HG03135 (cell line): ENCODE data around the gene OBI1.

Experiments used
- ATAC-seq: cut with Tn5 transposase; IDR thresholded peaks from one replicate; pipeline ENCODE4 v1.9.1; 2021; ENCODE audit warnings: mild to moderate bottlenecking, moderate library complexity; ENCODE audit not compliant: unreplicated experiment

Gene OBI1

DNA sequence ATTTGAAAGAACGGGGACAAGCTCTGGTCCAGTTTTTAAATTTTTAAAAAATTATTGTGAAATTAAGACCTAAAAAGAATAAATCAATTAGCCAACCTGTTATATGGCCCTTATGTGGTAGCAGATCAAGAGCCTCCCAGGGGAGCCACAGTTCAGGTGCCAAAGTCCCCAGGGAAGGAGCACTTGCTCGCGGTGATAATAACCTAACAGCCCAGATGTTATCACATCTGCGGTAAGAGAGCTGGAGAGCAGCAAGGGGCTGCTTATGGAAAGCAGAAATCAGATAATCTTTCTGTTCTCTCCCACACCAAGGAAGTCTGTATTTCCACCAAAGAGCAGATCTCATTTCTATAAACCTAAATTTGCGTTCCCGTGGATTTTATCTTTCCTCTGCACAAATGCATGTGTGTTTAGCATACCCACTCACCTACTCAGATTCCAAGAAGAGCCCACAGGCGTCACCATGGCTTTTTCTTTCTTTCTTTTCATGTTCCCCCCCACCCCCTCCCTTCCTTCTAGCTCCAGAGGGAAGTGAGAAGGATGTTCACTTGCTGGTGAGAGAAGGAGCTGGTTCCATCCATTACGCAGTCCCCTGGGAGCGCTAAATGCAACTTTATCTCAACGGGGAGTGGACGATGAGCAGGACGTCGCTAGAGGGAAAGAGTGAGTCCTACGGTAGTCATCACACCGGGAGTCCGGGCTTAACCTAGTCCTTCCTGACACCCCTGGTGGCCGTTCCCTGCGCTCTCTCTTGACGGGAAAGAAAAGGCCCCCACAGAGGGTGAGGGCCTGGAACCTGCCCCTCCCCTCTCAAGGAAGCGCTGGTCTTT, 54.0 kb downstream of the OBI1 start:
- no peak for ATAC-seq

DNA sequence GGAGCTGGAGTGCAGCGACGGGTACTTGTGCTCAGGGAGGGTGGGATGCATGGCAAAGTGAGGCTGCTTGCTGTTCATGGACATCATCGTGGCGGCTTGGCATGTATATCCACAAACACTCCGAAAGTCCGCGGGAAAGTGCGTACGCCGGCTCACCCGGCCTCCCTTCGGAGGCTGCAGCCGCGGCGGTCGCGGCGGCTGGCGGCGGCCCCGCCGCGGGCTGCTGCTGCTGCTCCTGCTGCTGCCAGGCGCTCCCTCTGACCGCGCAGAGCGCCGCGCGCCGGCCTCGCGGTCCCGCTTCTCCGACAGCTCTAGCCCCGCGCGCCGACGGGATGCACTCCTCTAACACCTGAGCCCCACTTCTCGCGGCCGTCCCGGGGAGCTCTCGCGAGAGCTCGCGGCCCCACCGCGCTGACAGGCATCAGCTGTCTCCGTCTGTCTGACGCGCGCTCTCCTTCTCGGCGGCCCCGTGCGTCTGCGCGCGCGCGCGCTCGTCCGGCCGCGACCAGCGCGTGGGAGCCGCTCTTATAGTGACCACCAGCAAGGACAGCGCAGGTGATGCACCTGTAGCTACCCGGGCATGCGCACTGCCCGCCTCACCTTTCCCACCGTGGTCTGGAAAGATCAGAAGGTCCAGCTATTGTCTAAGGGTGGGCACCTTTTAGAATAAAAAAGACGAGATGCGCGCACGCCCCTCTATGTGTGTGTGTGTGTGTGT, 55.6 kb downstream of the OBI1 start, which contains the start of gene POU4F1:
Gene POU4F1 (minus strand): TSS at position 313 of the 718 bp plus-strand sequence. CDS start 226 bp downstream, at position 87.
- ATAC-seq: peak; percentile 76

DNA sequence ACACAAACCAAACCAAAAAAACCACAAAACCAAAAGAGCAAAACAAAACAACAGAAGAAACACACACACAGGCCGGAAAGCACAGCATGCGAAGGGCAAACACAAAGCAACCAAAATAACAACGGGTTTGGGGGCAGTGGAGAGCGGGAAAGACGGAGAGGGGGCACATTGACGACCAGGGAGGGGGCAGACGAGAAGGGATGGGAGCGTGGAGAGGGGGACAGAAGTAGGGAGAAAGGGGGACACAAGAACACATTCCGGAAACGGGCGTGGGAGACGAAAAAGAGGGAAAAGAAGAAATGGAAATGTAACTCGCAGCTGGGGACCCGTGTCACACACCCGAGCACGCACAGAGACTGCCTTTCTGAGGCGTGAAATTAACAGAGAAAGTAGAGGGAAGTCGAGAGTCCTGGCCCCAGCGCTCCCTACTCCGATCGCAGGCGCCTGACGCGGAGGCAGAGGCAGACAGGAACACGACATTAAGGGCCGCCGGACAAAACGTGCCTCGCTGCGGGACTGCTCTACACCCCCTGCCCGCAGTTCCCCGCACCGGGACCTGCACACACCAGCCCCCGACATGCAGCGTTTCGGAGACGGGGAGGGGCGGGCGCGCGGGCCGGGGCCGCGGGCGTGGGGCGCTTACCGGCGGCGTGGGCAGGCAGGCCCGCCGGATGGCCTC, 56.3 kb downstream of the OBI1 start:
- ATAC-seq: peak; percentile 18

DNA sequence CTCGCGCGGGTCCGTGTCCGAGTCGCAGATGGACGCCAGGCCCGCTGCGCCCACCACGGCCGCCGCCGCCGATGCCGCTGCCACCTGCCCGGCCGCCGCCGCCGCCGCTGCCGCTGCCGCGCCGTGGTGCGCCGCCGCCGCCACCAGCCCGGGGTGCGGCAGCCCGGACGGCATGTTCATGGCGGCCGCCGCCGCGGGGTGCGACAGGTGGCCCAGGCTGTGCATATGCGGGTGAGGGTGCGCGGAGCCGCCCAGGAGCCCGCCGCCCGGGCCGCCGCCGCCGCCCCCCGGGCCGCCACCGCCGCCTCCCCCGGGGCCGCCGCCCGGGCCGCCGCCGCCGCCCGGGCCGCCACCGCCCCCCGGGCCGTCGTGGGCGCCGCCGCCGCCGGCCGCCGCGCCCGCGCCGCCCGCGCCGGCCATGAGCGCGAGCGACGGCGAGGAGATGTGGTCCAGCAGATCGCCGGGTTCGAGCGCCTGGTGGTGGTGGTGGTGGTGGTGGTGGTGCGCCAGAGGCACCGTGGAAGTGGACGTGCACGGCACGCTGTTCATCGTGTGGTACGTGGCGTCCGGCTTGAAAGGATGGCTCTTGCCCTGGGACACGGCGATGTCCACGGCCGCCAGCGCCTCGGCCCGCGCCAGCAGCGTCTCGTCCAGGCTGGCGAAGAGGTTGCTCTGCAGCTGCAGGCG, 56.9 kb downstream of the OBI1 start:
- no peak for ATAC-seq

DNA sequence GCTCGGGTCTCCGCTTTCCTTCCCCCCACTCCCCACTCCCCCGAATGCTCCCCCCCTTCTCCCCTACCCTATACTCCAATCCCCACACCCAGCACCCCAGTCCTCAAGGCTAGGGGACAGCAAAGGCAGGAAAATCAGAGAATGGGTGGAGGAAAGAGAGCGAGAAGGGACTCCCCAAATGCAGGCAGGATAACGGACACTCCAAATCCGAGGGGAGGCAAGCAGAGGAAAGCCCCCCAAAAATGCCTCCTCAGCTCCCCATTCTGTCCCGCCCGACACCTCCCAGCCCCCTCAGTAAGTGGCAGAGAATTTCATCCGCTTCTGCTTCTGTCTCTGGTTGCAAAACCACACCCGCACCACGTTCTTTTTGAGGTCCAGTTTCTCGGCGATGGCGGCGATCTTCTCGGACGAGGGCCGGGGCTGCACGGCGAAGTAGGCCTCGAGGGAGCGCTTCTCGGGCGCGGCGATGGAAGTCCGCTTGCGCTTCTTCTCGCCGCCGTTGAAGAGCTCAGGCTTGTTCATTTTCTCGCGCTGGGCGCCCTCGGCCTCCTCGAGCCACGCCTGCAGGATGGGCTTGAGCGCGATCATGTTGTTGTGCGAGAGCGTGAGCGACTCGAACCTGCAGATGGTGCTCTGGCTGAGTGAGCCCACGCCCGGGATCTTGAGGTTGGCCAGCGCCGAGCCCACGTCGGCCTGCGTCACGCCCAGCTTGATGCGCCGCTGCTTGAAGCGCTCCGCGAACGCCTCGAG, 57.7 kb downstream of the OBI1 start:
- no peak for ATAC-seq

DNA sequence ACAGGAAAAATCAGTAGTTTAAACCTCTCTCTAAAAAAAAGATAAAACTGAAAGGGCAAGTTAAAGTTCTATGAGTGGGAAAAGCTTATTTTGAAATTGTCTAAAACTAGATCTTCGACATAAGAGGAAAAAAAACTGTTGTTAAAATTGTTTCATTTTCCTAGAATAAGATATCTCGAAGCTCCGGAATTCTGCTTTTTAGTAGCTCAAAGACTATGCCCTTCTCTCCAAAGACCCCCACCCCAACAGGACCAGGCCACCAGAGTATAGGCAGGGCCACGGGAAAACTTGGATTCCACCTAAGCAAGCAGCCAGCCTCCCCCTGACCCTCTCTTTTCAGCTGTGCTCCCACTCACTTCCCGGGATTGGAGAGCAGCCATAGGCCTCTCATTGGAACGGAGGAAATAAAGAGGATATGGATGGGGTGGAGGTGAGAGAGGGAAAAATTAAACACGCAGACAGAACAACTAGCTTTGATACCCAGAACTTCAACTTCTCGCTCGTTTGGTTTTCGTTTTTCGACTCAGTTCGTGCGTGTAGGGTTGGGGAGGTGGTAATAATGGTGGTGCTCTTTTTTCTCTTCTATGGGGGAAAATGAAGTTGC, 58.6 kb downstream of the OBI1 start:
- ATAC-seq: no peak

DNA sequence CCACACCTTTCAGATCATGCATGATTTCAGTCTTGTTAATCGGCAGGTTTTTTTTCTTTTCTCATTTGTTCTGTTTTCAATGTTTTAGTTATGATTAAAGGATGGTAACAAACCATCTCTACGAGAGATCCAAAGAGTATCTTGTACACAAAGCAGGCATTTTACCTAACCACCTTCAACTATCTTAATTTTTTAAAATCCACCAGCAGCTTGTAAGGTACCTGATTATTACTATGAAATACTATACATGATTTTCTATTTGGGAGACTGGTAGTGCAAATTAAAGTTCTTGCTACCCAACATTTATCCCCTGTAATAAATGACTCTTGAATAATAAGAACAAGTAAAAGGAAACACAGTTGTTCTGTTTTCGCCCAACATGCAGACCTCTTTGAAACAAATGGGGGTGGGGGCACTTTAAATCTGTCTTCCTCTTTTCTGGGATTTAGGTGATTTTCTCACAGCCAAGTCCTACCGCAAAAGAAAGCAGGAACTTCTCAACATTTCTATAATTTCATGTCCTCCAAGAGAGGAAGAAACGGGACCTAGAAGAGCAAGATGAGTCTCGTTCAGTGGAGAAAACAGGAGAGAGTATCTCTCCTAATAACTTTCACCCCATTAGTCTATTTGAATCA, 59.2 kb downstream of the OBI1 start:
- no peak for ATAC-seq

DNA sequence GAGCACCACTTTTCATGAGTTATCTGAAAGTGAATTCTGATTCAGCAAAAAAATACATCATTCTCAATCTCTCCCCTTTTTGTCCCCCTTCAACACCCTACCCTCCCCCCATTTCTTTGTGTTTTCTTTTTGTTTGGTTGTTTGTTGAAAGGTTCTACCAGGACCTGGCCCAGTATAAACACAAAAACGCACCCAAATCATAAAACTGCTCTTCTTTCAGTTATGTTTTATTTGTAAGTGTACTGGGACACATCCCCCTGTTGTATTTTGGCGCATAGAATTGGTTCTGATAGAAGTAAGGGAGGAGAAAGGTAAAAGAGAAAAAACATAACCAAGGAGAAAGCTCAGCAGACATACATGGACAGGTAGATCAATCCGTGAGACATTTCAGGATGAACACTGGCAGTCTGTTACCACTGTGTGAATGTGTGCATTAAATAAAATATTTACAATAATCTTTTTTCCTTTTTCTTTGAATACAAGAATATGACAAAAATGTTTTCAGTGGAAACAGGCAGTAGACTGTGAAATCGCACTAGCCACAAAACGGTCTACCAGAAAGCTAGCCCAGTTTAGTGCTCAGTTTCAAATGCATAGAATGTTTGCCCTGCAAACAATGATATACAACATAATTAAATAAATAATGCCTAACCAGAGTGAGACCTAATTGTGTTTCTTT, 59.9 kb downstream of the OBI1 start:
- no peak for ATAC-seq

DNA sequence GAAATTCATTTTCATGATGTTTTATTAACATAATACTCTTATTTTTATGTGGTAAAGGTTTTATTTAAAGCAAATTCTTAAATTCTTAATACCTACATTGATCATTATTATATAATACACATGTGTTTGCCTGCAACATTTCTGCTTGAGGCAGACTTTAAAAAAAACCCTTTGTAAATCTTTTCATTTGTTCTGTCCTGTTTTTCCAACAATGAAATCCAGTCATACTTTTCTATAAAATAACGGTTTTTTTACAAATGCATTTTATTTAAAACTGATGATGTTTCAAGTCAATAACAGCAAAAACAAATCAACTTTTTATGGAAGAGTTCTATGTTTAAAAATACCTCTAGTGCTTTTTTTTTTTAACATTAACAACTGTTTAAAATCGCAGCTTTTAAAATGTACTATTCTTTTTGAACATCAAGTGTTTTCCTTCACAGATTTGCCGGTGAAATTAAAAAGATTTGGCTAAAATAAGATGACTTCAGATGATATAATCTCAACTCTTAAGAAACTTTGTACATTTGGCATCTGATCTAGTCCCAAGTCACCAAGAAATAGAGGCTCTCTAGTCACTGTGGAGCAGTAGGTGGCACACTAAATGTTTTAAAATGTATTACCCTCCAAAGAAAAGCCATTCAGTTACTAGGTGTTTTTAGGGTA, 60.7 kb downstream of the OBI1 start:
- ATAC-seq: no peak

DNA sequence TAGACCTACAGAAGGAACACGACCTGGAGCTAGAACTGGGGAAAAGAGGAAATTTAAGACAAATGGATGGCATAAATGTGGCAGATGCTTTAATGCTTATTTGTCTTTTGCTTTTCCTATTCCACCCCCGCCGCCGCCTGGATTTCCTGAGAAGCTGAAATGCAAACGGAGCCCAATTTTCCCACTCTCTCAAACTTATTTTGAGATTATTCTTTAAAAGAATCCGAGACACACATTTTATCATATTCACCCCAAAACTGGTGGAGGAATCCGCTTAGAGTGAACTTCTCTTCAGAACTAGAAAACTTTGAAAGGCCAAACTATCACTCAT, 61.4 kb downstream of the OBI1 start:
- no peak for ATAC-seq

DNA sequence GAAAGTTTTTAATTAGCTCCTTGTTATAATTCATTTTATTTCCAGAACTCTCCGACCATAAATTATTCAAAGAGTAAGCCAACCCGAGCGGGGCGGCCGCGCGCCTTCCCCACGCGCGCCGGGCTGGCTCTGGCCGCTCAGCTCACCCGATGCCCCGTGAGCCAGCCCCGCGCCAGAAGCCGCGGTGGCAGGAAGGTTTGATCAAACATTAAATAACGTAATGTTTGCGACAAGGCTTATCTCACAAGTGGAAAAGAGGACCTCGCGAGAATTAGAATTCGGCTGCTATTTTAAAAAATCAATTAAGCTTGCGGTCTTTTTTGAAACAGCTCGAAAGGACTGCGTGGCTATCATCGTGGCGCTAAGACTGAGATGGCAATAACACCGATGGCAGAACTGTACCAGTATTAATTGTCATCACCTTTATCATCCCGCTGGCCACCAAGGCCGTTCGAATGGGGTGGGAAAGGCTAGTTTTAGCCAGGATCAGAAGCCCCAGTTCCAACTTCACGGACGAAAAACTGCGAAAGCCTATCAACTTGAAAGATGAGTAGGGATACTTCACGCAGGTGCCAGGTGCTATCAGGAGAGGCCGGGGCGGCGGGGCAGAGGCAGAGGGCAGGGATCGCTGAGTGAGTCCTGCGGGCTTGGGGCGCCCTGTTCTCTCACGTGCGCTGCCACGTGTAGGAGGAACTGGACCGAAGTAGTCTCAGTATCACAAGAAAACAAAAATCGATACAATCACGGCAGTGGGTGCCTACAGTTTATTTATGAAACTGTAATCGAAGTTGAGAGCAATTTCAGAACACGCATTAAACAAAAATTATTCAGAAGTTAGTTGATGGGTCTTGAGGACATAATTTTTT, 62.0 kb downstream of the OBI1 start:
- no peak for ATAC-seq

DNA sequence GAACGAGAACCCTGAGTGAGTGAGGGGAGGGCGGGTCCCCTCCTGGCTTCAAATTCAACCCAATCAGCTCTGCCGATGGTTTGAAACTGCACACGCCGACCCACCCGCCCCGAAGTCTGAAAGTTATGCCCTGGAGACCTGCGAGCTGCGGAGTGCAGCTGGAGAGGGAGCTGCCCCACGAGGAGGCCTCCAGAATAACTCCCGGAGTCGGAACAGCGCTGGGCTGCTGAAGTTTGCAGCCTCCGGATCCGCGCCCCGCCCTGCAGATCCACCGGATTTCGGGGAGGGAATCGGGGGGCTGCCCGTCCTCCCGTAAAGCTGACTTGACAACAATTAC, 62.6 kb downstream of the OBI1 start:
- no peak for ATAC-seq

DNA sequence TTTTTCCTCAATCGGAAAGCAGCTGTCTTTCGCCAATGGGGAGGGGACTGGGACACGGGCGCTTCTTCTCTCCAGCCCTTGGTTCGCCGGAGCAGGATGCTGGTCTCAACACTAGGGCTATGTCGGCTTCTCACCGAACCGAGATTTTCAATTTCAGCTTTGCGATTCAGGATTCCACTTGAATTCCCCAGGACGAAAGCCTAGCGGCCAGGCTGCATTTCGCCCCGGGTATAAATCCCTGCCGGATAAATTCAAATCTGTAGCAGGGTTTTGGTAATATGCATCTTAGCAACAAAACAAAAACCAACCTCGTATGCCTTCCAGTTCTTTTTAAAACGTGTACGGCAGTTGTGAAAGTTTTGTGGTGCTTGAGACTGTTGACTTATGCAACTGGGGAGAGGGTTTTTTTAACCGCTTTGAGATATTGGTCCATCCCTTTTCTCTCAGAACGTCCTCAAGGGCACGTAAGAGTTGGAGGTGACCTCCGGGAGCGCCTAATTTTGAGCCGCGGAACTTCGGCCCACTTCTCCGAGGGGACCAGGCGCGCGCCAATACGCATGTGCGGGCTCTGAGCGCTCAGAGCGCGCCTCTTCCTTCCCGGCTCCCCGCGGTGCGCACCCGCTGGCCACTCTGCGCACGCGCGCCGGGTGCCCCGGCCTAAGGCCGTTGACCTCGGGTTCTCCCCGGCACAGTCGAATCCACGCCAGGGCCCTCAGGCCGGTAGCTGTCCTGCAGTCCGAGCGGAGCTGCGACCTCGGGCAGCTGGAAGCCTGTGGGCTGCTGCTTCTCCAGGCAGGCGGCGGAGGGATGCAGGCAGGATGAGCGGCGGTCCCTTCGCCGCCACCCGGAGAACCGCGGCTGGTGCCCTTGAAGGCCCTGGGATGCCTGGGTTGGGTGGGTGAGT, 63.2 kb downstream of the OBI1 start:
- ATAC-seq: no peak

DNA sequence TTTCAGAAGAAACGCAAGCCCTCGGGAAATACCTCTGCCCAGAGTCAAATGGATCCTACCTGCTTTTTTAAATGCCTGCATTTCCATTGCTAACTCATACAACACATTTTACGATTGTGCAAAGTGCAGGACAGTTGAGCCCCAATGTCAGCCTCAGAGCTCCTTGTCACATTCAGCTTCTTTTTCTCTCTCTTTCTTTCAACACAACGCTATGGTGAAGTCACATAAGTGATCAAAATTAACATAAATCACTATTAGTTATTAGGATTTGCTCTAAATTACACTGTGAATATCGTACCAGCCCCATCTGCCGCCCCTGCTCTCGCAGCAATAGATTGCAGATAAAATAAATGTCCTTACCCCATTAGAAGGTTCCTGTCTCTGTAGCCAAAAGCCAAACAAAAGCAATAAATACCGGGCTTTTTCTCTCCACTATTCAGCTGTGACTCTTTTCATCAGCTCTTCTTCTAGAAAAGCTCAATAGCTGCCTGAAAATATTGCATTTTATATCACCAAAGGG, 64.4 kb downstream of the OBI1 start:
- no peak for ATAC-seq

DNA sequence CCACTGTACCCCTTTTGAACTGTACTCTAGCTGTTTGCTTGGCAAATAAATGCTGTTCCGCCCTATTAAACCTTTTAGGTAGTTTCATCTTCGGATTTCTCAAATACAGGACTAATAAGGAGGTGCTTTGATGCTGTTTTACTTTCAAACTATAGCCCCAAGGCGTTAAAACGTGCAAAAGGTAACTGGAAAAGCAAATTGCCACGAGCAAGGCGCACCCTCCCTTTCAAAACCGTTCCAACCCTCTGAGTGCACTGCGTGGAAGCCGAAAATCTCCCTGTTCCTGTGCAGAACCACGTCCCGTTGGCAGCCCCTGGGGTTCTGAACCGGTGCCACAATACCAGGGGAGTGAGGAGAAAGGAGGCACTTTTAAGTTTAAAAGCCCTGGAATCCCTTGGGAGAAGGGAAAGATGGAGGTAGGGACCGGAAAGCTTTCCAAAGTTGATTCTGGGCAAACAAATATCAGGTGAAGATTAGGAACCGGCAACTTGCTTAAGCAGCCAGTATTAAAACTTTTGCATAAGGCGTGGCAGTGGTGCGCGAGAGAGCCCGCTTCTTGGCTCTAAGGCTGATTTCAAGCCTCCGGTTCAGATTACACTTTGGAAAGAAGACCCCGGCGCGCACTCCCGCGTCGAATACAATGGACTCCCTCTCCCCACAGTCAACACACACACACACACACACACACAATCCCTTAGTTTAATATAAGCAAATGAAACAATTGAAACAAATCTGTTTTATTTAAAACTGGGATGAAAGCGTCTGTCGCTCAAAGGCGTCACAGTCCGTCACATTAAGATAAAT, 65.1 kb downstream of the OBI1 start:
- ATAC-seq: no peak

DNA sequence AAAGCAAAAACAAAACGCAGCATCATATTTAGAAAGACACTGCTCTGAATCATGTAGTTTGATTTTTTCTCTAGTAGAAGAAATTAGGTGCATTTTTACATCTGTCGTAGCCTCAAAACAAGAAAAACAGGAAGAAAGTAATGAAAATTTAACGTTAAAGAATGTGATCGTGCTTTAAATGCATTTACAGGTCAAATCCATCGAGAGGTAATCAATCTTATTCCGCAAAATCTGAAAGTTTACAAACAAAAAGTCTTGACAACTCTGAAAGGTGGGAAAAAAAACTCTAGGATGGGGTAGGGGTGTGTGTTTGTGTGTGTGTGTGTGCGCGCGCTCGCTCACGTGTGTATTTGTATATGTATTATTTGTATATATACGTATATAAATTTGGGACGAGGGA, 65.8 kb downstream of the OBI1 start:
- no peak for ATAC-seq
